ENCODE data around the gene SLC1A2.

Gene SLC1A2

GRCh38 chr11:35412285-35412684 lies 7.1 kb downstream of the SLC1A2 start:
- no peak for DNase-seq

- no peak for DNase-seq
These were observed 12.3 kb downstream of the SLC1A2 start for GRCh38 chr11:35407041-35407440.

GRCh38 chr11:35404388-35404775 lies 15.0 kb downstream of the SLC1A2 start:
- no peak for DNase-seq

- DNase-seq: no peak
These were observed 15.5 kb downstream of the SLC1A2 start for GRCh38 chr11:35403765-35404387.

GRCh38 chr11:35402751-35403660 lies 16.4 kb downstream of the SLC1A2 start:
- no peak for DNase-seq

- DNase-seq: no peak
These were observed 20.5 kb downstream of the SLC1A2 start for GRCh38 chr11:35398881-35399280.

- DNase-seq: no peak
These were observed 24.4 kb downstream of the SLC1A2 start for GRCh38 chr11:35394941-35395340.

GRCh38 chr11:35393098-35393497 lies 26.3 kb downstream of the SLC1A2 start:
- no peak for DNase-seq

GRCh38 chr11:35391922-35392688 lies 27.3 kb downstream of the SLC1A2 start:
- peak; percentile 86 for DNase-seq

GRCh38 chr11:35390737-35391682 lies 28.3 kb downstream of the SLC1A2 start:
- no peak for DNase-seq

GRCh38 chr11:35389897-35390465 lies 29.4 kb downstream of the SLC1A2 start:
- DNase-seq: no peak

GRCh38 chr11:35389112-35389511 lies 30.2 kb downstream of the SLC1A2 start:
- DNase-seq: no peak

- no peak for DNase-seq
These were observed 31.3 kb downstream of the SLC1A2 start for GRCh38 chr11:35388061-35388460.

GRCh38 chr11:35387111-35387982 lies 32.0 kb downstream of the SLC1A2 start:
- no peak for DNase-seq

GRCh38 chr11:35383953-35384352 lies 35.4 kb downstream of the SLC1A2 start:
- DNase-seq: no peak

- DNase-seq: no peak
These were observed 37.5 kb downstream of the SLC1A2 start for GRCh38 chr11:35381709-35382322.

GRCh38 chr11:35380603-35381002 lies 38.8 kb downstream of the SLC1A2 start:
- DNase-seq: no peak

- no peak for DNase-seq
These were observed 42.1 kb downstream of the SLC1A2 start for GRCh38 chr11:35377262-35377661.

GRCh38 chr11:35376613-35377012 lies 42.7 kb downstream of the SLC1A2 start:
- no peak for DNase-seq

GRCh38 chr11:35376118-35376510 lies 43.2 kb downstream of the SLC1A2 start:
- no peak for DNase-seq

Data from activated CD4-positive, CD25-positive, alpha-beta regulatory T cell treated with anti-CD3 and anti-CD28 coated beads, Interleukin-2, amount 50 U/mL, for 72 hours (primary cell).